Lower lobe of right lung (tissue), 2 donors: ENCODE measurements around the gene PHKA2. TPM values are rescaled to one million over a fixed set of nuclear protein-coding genes. Genes with fewer than 3 reads are reported as not detected.
"Not testable (repeated sequence)": the region's sequence is repeated elsewhere in the genome, so short reads cannot be mapped to it uniquely, and the experiment has no call there.

Experiments used
- ATAC-seq, 2 donors: fragments of 200-7000 bp; cut with Tn5 transposase; one replicate each; pipeline ENCODE4 v1.9.1; 2020 to 2022; ENCODE audit warnings: mild to moderate bottlenecking in 2 of 2, moderate library complexity in 2 of 2
- DNase-seq: peaks from one replicate; pipeline ENCODE4 v3.0.0-alpha.2; 2020
- H3K27ac ChIP-seq: fragments of 200-600 bp; one replicate; pipeline ENCODE4 v1.8.0; 2022
- H3K27me3 ChIP-seq: fragments of 200-600 bp; one replicate; pipeline ENCODE4 v1.8.0; 2022; ENCODE audit warnings: low read depth
- H3K36me3 ChIP-seq: fragments of 200-600 bp; one replicate; pipeline ENCODE4 v1.8.0; 2022; ENCODE audit warnings: mild to moderate bottlenecking
- H3K4me1 ChIP-seq: fragments of 200-600 bp; one replicate; pipeline ENCODE4 v1.8.0; 2022
- H3K4me3 ChIP-seq: fragments of 200-600 bp; one replicate; pipeline ENCODE4 v1.8.0; 2022; ENCODE audit warnings: mild to moderate bottlenecking
- H3K9me3 ChIP-seq: fragments of 200-600 bp; one replicate; pipeline ENCODE4 v1.8.0; 2022
- CTCF ChIP-seq: fragments of 200-600 bp; IDR thresholded peaks from one replicate; pipeline ENCODE4 v1.8.0; 2022; ENCODE audit warnings: antibody characterized with exemption, mild to moderate bottlenecking
- intact Hi-C: fragments of 100-400 bp; cut with DNase I; formaldehyde crosslinking; loops from one replicate; pipeline ENCODE4 v1.11.0; 2022
- total RNA-seq: library from RNA; stranded (reverse); fragmentation: NEBNext Ultra II Directional; extraction: Animal tissue kit (Norgen Biotek cat#: 25700); gene quantifications from one replicate; pipeline ENCODE4 v1.2.1, GENCODE V29; 2021
- donor health status: DM: no; HTN: yes; CAD: no; lungs with severe emphysema.

Gene PHKA2
- total RNA-seq, 1 donor from 2014 or later, result 27.5 TPM

GRCh38 chrX:18871161-18871890, 112.6 kb downstream of the PHKA2 start:
- no peak overlapping the region for H3K4me3 ChIP-seq
- no peaks in the 10 kb centered on the region for H3K36me3 ChIP-seq
- intact Hi-C loops, result no loop called here
- DNase-seq (no peak), ATAC-seq (no peak)
- TF ChIP-seq CTCF, result no peak
- no peaks in the 10 kb centered on the region for H3K27me3 ChIP-seq
- H3K4me1 ChIP-seq, result no peaks in the 10 kb centered on the region
- no peaks in the 10 kb centered on the region for H3K9me3 ChIP-seq
- no peak overlapping the region for H3K27ac ChIP-seq

- no peaks in the 10 kb centered on the region for H3K4me1 ChIP-seq
- no peaks in the 10 kb centered on the region for H3K9me3 ChIP-seq
- no peak for TF ChIP-seq CTCF
- H3K27ac ChIP-seq, result no peak overlapping the region
- no peak for DNase-seq
- H3K36me3 ChIP-seq, result no peaks in the 10 kb centered on the region
- H3K4me3 ChIP-seq, result no peak overlapping the region
- ATAC-seq, result no peak
- no peaks in the 10 kb centered on the region for H3K27me3 ChIP-seq
- intact Hi-C loops, result no loop called here
Observed at GRCh38 chrX:18864390-18864920, 119.5 kb downstream of the PHKA2 start.

GRCh38 chrX:18861511-18861910, 122.4 kb downstream of the PHKA2 start:
- H3K4me1 ChIP-seq, result no peaks in the 10 kb centered on the region
- intact Hi-C loops, result no loop called here
- no peaks in the 10 kb centered on the region for H3K9me3 ChIP-seq
- no peaks in the 10 kb centered on the region for H3K27me3 ChIP-seq
- no peak overlapping the region for H3K4me3 ChIP-seq
- no peak for TF ChIP-seq CTCF
- no peak overlapping the region for H3K27ac ChIP-seq
- ATAC-seq (no peak), DNase-seq (no peak)
- no peaks in the 10 kb centered on the region for H3K36me3 ChIP-seq

GRCh38 chrX:18856645-18856997, 127.3 kb downstream of the PHKA2 start:
- no peak for TF ChIP-seq CTCF
- no peak for DNase-seq
- H3K4me3 ChIP-seq, result no peak overlapping the region

GRCh38 chrX:18855919-18856644, 127.8 kb downstream of the PHKA2 start:
- intact Hi-C loops, result no loop called here
- H3K27me3 ChIP-seq, result no peaks in the 10 kb centered on the region
- H3K36me3 ChIP-seq, result no peaks in the 10 kb centered on the region

More at GRCh38 chrX:18856645-18856997, 127.3 kb downstream of the PHKA2 start:
- no peaks in the 10 kb centered on the region for H3K4me1 ChIP-seq
- no peaks in the 10 kb centered on the region for H3K36me3 ChIP-seq
- no peak overlapping the region for H3K27ac ChIP-seq
- intact Hi-C loops, result no loop called here
- no peaks in the 10 kb centered on the region for H3K27me3 ChIP-seq
- no peaks in the 10 kb centered on the region for H3K9me3 ChIP-seq
- no peak for ATAC-seq

GRCh38 chrX:18847901-18848300, 136.0 kb downstream of the PHKA2 start:
- not testable (repeated sequence) for H3K36me3 ChIP-seq

More at GRCh38 chrX:18855919-18856644, 127.8 kb downstream of the PHKA2 start:
- DNase-seq (no peak), ATAC-seq (no peak)
- Histone ChIP-seq H3K4me1 (no peaks in the 10 kb centered on the region), H3K9me3 (no peaks in the 10 kb centered on the region), H3K27ac (no peak overlapping the region), H3K4me3 (no peak overlapping the region)
- TF ChIP-seq CTCF, result no peak

More at GRCh38 chrX:18847901-18848300, 136.0 kb downstream of the PHKA2 start:
- DNase-seq, intact Hi-C loops, ATAC-seq, H3K9me3 ChIP-seq, H3K4me1 ChIP-seq, H3K4me3 ChIP-seq, H3K27ac ChIP-seq, H3K27me3 ChIP-seq: not testable (repeated sequence)
